GM19463 (cell line): ENCODE results near the gene PTPRM.

Experiments used
- ATAC-seq: cut with Tn5 transposase; IDR thresholded peaks from one replicate; pipeline ENCODE4 v1.9.1; 2021; ENCODE audit warnings: mild to moderate bottlenecking, moderate library complexity; ENCODE audit not compliant: unreplicated experiment

The PTPRM gene

DNA sequence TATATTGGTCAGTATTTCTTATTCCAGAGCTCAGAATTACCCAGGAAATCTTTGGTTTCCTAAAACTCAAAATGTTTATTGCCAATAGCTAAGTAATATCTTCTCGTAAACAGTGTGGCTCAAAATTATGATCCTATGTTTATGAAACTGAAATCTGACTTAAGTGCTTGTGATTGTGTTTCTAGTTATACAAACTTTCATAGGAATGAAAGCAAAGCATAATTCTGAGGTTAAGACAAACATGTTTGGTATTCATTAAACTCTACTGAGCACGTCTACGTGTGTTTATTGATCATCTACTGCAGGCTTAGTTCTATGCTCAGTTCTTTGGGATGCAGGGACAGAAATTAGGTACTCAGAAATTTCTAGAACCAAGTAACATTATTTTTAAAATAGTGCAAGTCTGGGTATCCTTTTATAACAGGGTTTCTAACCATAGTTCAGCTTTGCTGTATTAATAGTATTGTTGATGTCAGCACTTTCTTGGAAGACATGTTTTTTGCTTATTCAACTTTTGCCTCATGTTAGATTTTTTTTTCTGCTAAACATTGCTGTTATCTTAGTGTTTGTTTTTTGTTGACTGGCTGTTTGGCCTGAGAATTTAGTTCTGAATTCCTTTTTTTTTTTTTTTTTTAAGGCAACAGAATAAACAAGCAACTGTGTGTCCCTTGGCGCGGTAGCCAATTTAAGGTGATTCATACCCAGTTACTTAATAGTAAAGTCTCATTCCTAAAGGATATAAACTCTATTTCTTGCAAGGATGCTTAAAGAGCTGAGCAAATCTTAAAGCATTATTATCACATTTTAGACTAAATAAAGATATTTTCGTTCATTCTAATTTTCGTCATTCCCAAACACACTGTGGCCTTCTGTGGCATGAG lies 31.3 kb downstream of the PTPRM start:
- ATAC-seq, result no peak

DNA sequence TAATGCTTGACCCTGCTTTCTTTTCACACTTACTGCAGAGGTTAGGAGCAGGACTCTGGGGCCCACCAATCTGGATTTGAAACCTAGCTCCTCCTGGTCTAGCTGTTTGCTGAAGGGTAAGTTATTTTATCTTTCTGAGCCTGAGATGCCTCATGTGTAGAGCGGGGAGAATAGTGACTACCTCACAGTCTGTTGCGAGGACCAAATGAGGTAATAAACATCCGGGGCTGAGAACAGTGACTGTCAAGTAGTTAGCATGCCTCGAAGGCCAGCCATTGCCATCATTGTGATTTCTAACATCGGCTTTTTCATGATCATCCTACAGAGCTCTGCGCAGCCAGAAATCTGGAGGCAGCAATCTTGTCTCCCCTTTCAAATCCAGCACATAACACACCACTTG lies 32.9 kb downstream of the PTPRM start:
- no peak for ATAC-seq

DNA sequence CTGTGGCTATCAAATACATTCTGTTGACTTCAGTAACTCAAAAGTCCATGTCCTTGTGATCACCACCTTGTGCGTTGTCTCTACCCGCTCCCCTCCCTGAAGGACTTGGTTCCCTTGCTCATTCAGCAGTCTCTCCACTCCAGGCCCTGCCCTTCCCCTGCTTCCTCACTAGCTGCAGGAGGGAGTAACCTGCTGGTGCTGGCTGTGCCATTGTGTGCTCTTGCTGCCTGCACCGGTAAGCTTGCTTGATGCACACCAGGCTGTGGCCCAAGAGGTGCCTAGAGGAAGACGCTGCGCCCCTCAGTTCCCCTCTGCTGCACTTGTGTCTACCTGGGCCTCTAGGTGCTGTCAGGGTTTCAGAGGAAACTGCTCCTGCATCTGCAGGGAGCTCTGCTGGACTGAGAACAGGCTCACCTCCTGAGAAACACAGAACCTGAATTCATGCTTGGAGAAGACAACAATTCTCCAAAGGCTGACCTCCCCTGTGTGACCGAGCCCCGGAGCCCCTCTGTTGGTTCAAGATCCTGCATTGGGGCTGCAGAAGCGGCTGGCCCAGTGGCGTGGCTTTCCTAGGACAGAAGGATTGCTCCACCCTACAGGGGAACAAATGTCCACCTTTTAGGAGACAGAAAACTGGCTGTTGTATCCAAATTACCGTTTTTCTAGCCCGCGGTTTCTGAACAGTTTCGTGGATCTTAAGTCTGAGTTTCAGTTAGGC lies 33.6 kb downstream of the PTPRM start:
- no peak for ATAC-seq

DNA sequence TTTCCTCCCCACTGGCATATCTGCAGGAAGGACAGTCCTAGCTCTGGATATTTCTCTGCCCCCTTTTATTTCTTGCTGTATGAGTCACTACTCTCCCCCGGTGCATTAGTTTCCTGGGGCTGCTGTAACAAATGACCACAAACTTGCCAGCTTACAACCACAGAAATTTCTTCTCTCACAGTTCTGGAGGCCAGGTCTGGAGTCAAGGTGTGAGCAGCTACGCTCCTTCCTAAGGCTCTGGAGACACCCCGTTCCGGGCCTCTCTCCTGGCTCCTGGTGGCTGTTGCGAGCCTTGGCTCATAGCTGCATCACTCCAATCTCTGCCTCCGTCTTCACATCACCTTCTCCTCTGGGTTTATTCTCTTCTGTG lies 34.1 kb downstream of the PTPRM start:
- no peak for ATAC-seq

DNA sequence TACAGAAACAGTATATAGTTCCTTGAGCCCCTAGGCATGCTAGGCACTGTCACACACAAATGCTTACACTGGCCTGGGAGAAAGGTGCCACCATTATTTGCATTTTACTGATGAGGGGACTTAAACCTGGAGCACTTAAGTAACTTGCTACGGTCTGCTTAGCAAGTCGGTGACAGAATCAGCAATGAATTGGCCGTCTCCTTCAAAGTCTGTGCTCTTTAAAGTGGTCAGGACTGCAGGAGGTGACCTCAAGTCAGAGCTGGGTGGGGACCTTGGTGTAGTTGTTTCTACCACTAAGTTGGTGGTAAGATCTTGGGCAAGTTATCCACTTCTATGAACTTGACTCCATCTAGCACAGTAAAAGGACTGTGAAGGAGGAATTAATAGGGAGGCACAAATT lies 34.8 kb downstream of the PTPRM start:
- ATAC-seq, result no peak

DNA sequence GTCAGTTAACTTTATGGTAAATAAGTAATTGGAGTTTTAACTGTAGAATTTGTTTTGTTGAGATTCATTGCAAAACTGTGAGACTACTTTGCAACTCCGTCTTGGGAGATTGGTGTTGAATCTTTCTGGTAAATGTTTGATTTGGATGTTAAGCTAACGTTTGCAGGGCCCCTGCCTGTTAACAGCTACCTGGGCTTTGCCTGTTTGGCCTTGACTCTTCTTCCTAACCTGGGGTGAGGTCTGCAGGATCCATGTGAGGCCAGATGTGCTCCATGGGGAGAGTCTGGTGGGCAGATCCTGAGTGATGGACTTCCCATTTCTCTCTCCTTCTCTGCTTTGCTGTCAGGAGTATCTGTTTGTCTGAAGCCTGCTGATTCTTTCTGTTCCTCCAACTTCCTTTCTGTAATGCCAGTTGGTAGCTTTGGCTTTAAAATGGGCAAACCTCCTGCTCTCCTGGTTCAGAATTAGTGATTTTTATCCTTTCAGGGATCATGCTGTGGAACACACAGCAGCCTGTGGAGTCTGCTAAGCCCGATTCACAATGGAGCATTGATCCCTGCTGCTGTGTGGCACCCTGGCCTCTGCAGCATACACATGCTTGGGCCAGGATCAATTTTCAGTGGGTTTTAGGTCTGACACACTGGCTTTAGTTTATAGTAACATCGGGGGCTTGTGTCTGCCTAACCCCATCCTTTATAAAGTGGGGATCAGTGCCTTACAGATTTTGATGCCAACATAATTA lies 36.3 kb downstream of the PTPRM start:
- no peak for ATAC-seq

DNA sequence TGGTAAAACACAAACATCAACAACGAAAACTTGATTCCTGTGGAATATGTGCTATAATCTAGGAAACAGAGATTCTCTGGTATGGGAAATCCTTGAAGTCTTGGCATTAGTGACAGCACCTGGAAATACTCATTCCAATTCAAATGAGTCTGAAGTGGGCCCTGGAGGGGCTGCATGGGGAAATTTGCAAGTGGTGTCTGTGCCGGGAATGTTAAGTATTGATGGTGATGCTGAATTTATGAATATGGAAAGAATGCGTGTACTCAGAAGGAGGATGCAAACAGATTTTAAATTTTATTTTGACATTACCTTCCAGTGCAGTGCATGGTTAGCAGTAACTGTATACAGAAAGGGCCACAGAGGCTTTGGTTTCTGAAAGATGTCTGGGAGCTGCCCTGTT lies 37.2 kb downstream of the PTPRM start:
- no peak for ATAC-seq

DNA sequence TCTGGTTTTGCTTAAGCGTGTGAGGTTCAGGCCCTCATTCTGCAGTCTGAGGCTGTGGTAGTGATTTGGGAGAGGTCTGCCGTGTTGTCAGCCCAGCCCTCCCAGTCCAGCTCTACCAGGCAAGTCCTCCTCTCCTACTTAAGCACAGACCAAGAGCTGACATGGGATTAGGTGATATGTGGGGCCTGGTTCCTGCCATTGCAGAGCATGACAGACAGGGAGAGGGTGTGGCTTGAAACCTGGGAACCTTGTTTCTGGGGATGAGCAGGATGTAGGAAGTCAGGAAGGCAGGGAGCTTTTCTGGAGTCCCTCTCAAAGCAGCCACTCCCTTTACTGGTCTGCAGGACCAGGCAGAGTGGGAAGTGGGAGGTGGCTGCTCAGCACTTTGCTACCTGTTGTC lies 38.6 kb downstream of the PTPRM start:
- no peak for ATAC-seq

DNA sequence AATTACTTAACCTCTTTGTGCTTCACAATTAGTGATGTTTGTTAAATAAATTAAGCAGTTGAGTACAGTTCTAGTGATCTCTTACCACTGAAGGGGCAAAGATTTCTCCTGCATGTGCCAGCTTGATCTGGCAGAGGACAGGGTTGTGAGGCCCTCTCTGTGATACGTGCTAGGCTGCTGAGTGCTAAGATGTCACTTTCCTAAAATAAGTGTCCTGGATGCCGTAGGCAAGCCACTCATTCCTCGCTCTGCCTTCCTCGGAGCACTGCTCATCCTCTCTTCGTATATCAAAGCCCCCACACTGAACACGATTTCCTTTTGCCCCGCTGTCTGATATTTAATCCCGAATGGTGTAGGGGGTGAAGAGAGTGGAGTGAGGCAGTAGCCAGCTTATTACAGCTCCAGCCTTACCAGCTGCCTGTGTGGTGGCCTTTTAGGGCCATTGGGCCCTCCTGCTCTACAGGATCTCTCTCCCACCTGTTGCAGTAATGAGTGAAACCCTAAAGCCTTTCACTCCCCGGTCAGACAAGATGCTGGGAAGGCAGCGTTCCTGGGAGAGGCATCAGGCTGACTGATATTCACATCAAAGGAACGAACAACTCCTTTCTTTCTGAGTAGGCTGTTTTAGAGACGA lies 40.5 kb downstream of the PTPRM start:
- no peak for ATAC-seq

DNA sequence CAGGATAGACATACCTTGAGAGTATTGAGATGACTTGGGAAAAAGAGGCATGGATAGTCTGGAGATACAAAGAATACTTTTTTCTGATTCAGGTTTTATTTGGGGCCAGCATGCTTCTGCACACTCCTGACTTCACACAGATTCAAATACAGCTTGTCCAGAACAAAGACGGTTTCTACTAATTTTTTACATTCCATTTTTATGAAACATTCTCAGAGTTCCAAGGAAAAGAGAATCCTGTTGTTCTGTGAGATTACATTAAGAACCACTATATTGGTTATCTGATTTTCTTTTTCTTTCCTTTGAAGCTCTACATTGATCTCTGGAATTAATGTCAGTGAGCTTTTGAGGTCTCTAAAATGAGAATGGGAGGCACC lies 41.0 kb downstream of the PTPRM start:
- no peak for ATAC-seq

DNA sequence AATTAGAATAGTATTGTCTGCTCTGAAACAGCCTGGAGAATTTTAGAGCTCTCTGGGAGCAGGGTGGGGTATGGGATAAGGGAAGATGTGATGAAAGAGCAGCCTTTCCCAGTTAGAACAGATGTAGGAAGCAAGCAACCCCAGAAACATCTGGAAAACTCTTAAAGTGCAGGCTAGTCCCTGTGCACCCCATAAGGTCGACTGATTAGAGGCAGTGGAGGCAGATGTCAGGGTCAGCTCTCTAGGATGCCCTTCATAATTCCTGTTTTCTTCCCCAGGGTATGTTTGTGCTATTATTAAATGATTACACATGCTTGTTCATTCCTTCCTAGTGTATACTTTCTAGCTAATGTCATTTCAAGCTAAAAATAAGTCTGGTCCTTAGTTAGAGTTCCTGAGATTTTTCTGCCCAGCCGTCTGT lies 41.7 kb downstream of the PTPRM start:
- ATAC-seq, result no peak

DNA sequence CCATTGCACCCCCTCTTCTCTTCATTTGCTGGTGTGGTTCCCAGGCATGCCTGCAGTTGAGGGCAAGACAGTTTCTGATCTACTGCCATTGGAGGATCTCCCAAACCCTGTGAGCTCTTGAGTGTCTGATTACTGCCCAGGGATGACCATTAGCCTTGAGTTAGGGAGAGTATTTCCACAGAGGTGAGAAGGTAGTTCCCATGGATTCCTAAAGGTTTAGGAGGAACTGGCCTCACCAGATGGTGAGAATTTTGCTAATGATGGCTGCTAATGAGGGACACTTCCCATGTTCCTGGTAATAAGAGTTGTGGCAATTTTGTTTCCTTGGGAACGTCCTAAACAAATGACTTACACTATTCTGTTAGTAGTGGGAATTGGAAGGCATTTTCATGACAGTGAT lies 42.5 kb downstream of the PTPRM start:
- no peak for ATAC-seq

DNA sequence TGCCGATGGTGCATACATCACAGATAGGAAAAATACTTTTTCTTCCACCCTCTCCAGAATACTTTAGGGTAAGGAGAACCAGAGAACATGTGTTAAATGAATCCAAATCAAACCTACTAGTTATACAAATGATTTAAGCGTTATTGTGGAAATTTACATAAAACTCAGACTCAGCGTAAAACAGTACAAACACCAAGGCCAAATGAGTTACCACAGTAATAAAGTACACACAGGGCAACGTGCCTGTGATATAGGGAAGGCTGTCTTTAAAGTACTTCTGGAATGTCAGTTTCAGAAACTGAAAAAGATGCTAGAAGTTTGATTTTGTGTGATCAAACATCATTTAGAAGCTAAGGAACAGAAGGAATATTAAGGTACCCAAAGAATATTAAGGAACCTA lies 46.9 kb downstream of the PTPRM start:
- ATAC-seq, result no peak

DNA sequence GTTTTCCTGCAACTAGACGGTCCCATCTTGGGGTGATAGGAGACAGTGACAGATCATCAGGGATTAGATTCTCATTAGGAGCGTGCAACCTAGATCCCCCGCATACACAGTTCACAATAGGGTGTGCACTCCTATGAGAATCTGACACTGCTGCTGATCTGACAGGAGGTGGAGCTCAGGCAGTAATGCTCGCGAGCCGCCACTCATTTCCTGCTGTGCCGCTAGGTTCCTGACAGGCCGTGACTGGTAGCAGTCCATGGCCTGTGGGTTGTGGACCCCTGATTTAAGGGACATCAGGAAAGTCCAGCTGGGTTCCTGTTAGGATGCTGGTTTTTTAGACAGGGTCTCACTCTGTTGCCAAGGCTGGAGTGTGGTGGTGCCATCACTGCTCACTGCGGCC lies 48.7 kb downstream of the PTPRM start:
- no peak for ATAC-seq

DNA sequence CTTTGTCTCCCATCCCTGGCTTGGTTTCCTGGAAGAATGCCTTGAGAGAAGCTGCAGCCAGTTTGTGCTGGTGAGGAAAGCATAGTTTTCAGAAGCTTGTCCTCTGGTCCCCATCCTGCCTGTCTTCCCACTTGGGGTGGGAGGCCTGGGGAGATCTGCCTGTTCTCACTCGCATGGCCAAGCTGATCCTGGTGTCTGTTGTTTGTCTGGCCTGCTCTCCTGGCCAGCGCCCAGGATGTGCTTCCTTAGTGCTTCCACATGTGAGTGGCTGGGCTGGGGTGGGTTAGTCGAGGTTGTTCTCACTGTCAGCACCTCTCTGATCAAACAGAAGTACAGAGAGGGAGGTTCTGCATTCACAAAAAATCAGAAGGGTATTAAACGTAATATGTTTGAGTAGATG lies 49.5 kb downstream of the PTPRM start:
- ATAC-seq, result no peak

DNA sequence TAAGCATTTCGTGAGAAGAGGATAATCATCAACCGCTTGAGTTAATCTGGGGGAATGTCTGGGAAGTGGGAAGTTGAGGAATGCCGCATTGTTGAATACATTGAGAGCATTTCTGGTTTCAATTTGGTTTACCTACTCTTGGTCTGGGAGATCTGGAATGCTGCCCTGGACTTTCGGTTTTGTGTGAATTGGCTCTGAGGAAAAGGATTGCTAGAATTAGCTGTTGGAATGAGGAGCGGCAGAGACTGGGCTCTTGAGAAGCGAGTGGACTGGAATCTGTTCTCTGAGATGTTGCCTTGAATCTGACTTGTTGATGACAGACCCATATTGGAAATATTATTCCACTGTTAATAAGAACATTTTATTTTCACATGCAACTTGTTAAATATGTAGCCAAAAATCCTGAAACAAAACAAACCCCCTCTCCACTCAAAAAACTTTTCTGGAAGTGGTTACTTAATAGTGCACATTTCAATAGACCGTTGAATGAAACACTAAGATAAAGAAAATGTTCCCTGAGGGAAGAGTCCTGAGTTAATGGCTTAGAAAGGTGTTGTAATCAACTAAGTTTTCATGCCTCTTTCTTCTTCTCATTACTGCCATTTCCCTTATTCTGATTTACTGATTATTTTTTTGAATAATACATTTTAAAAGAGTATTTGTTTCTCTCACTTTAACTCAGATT lies 50.8 kb downstream of the PTPRM start:
- ATAC-seq, result no peak

DNA sequence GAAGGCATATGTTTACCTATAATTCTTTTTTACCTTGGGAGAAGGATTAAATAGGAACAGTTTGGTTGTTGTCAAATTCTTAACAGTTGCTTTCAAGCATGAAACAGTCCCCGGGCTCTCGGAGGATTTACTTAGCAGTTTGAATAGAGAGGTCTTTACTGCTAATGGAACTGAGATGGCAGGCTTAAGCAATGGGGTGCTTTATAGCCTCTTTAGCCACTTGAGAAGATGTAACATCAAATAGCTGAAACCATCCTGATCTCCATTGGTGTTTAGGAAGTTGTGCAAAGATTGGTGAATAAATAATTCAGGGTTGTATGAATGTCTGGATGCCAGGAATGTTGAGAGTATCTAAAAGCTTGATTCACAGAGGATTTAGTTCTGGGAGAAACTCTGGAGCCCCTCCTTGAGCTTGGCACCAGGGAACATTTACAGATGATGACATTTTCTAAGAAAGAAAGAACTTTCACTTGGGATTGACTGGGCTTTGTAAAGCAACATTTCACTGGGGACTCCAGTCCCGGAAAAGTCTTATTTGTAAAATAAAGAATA lies 51.9 kb downstream of the PTPRM start:
- no peak for ATAC-seq

DNA sequence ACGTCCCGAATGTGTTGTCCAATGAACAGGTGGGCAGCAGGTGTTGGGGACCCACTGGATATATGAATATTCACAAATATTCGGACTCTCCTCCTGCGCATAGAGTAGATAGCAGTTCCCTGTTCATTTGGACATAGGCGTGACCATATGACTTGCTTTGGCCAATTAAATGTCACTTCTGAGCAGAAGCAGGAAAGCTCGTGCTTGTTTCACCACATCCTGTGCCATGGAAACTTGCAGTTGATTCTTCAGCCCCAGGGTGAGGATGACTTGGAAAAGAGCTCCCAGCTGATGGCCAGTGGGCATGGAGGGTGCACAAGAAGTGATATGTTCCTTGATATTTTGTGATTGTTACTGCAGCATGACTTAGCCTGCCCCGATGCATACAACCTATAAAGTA lies 52.6 kb downstream of the PTPRM start:
- no peak for ATAC-seq

DNA sequence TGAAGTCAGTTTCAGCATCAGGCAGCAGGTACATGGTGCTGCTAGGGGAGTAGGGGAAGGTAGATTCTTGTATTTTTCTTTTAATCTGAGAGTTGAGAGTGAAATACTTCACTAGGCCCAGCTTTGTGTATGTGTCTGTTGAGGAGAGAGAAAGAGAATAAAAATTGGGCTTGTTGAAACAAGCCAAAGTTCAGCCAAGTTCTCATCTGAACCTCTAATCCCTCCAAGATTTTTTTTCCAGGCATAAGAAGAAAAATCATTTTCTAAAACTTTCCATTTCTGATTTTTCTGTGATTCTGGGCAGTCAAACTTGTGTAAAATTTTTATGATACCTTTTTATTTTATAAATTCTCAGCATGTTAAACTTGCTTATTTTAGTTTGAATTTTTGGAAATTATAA lies 55.6 kb downstream of the PTPRM start:
- ATAC-seq, result no peak

DNA sequence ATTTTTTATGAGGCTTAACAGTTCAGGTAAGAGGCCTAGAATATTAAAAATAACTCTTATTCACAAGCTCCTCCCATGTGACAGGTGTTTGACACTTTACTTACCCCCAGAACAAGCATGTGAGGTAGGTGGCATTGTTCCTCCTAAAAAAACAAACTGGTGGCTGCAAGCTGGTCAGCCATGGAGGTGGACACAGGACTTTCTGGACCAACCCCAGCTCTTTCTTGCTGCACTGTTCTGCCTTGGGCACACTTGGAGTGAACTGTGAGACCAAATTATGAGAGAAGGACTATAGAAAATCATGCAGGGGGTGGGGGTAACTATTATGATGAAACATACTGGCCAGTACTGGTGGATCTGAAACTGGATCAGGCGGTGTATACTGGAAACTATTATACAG lies 56.6 kb downstream of the PTPRM start:
- no peak for ATAC-seq

DNA sequence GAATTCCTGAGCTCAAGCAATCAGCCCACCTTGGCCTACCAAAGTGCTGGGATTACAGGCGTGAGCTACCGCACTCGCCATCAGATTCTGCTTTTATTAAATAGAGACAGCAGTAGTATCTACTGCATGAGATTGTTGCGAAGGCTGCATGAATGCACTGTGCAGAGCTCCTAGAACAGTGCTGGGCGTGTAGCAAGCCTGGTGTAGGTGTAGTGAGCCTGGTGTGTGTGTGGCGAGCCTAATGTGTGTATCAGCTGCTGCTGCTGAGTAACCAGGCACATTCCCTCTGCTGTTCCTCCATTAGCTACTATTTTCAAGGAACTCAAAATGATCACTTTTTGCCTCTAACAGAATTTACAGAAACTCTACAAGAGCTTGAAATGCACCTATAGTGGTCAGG lies 57.6 kb downstream of the PTPRM start:
- ATAC-seq, result no peak
